ENCODE results near the gene ADGRA3. TPM values are rescaled to one million over a fixed set of nuclear protein-coding genes. Genes with fewer than 3 reads are reported as not detected.

Gene ADGRA3
- total RNA-seq, 1 experiment from 2014 or later: 56.5 TPM

DNA sequence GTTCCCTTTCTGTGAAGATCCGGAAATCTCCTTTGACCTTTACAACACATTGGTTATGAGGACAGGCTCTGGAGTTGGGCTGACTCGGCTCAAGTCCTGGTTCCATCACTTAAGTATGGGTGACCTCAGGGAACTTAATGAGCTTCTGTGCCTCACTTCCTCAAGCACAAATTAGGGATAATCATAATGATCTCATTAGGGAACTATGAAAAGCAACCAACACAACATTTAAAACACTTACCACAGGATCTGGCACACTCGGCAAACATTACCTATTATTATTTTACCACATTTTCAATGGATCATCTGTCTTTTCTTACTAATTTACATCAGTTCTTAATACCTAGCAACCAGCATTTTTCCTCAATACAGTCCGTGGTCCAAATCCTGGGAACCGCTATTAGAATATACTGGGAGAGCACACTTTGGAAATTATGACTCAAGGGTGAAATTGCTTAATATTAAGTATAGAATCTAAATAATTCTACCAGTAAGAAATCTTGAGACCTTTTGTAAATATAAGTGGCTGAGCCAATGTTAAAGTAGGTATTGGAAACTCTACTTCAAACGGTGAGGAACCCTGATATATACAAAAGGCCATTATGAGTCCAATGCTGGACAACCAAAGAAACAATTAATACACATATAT lies 19.6 kb downstream of the ADGRA3 start:
- no peaks in the 10 kb centered on the region for H3K9me3 Mint-ChIP-seq

More for the DNA sequence above, 19.6 kb downstream of the ADGRA3 start:
- no peak overlapping the region for H3K4me2 ChIP-seq (ENCODE audit: insufficient read depth, insufficient read length, low read length)
- H4K91ac ChIP-seq (ENCODE audit: insufficient read length, low read depth, low read length): no peak overlapping the region
- no peak overlapping the region for H4K5ac ChIP-seq (ENCODE audit: insufficient read length, low read depth, low read length)
- WGBS (ENCODE audit: extremely low coverage, insufficient read length, low lambda C conversion rate): no CpG with 5 or more reads among the region's 6 CpGs
- no peak overlapping the region for H2BK12ac ChIP-seq (ENCODE audit: insufficient read length, low read depth, low read length)
- H2AFZ ChIP-seq (ENCODE audit: low read length): no peak overlapping the region
- no peak overlapping the region for H2BK15ac ChIP-seq (ENCODE audit: low read depth, low read length)
- Mint-ChIP-seq H3K27me3 (ENCODE audit: low read depth) (no peaks in the 10 kb centered on the region), H3K27ac (peak overlapping the region in 2 of 3 experiments; percentile 24 to 61; a peak in 2 of 7 replicates), H3K36me3 (ENCODE audit: insufficient read depth in 1 of 3, low read depth in 3 of 3) (peaks cover 0 to 7% (median 7%) of the 10 kb centered on the region in 3 experiments; a peak in 5 of 7 replicates), H3K4me3 (no peak overlapping the region), H3K4me1 (peaks cover 21 to 23% of the 10 kb centered on the region in 2 experiments)
- no peak overlapping the region for H3K56ac ChIP-seq (ENCODE audit: insufficient read length, low read depth, low read length)
- no peaks in the 10 kb centered on the region for H3K9me3 ChIP-seq (ENCODE audit: control insufficient read depth, low read depth, low read length)
- H3K4ac ChIP-seq (ENCODE audit: low read depth, low read length): no peak overlapping the region
- no peaks in the 10 kb centered on the region for H3K27me3 ChIP-seq (ENCODE audit: insufficient read depth, low read length)
- no peaks in the 10 kb centered on the region for H3K23me2 ChIP-seq (ENCODE audit: insufficient read length, low read depth, low read length, poor library complexity, severe bottlenecking)
- no peak overlapping the region for H4K8ac ChIP-seq (replicated peaks; ENCODE audit: insufficient read length, low read depth, low read length)
- no peak overlapping the region for H2BK5ac ChIP-seq (ENCODE audit: insufficient read length, low read length)
- H3K79me1 ChIP-seq (ENCODE audit: insufficient read depth, low read depth, low read length, poor library complexity, severe bottlenecking): peaks cover 5% of the 10 kb centered on the region
- no peak overlapping the region for H3K18ac ChIP-seq (ENCODE audit: insufficient read length, low read depth, low read length)
- no peak overlapping the region for H2BK20ac ChIP-seq (ENCODE audit: low read depth, low read length, poor library complexity, severe bottlenecking)
- TF ChIP-seq, protein P1, sequence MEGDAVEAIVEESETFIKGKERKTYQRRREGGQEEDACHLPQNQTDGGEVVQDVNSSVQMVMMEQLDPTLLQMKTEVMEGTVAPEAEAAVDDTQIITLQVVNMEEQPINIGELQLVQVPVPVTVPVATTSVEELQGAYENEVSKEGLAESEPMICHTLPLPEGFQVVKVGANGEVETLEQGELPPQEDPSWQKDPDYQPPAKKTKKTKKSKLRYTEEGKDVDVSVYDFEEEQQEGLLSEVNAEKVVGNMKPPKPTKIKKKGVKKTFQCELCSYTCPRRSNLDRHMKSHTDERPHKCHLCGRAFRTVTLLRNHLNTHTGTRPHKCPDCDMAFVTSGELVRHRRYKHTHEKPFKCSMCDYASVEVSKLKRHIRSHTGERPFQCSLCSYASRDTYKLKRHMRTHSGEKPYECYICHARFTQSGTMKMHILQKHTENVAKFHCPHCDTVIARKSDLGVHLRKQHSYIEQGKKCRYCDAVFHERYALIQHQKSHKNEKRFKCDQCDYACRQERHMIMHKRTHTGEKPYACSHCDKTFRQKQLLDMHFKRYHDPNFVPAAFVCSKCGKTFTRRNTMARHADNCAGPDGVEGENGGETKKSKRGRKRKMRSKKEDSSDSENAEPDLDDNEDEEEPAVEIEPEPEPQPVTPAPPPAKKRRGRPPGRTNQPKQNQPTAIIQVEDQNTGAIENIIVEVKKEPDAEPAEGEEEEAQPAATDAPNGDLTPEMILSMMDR (conservative IDR thresholded peaks at IDR 0.05): no peak
- peaks cover 26% of the 10 kb centered on the region; the same call in 1 of the 2 replicates for H3K79me2 ChIP-seq (ENCODE audit: insufficient read depth, low read length)
- no peak overlapping the region for H3K27ac ChIP-seq (ENCODE audit: insufficient read length, low read depth, low read length)
- H2AK5ac ChIP-seq (ENCODE audit: insufficient read length, low read length): no peak overlapping the region
- H2BK120ac ChIP-seq (ENCODE audit: low read depth, low read length, poor library complexity, severe bottlenecking): no peak overlapping the region
- no peaks in the 10 kb centered on the region for H4K20me1 ChIP-seq (ENCODE audit: control insufficient read depth, insufficient read depth, insufficient read length)
- peaks cover 13% of the 10 kb centered on the region for H3K4me1 ChIP-seq (ENCODE audit: insufficient read depth, low read length)
- no peak for DNase-seq
- H3T11ph ChIP-seq (ENCODE audit: low read length): no peak overlapping the region
- H3K9ac ChIP-seq (ENCODE audit: extremely low read depth, insufficient read length, low read length): no peak overlapping the region
- H3K14ac ChIP-seq (ENCODE audit: insufficient read depth, low read length): no peak overlapping the region
- no peak overlapping the region for H3K23ac ChIP-seq (ENCODE audit: insufficient read length, low read depth, low read length)

Measured in H9 (cell line).